Keratinocyte (primary cell): Measurements from ENCODE around the gene ADSS2.

Source experiments
- EZH2 ChIP-seq: IDR thresholded peaks from one replicate; pipeline ENCODE4 v1.6.1; 2012; ENCODE audit warnings: inconsistent platforms, mild to moderate bottlenecking, low read length, moderate library complexity
- TF ChIP-seq, protein P1 (sequence below), 3 experiments: IDR thresholded peaks in 1 of 3; conservative IDR thresholded peaks in 1 of 3; optimal IDR thresholded peaks in 1 of 3; 2 replicates in 2 of 3; 3 replicates in 1 of 3; pipeline versions ENCODE3 to v1.5.1; 2011; ENCODE audit warnings: low read length in 3 of 3, mild to moderate bottlenecking in 3 of 3, moderate library complexity in 2 of 3, control low read depth in 1 of 3, inconsistent platforms in 1 of 3; ENCODE audit not compliant: insufficient read depth in 2 of 3; ENCODE audit errors: extremely low read depth in 1 of 3

DNA sequence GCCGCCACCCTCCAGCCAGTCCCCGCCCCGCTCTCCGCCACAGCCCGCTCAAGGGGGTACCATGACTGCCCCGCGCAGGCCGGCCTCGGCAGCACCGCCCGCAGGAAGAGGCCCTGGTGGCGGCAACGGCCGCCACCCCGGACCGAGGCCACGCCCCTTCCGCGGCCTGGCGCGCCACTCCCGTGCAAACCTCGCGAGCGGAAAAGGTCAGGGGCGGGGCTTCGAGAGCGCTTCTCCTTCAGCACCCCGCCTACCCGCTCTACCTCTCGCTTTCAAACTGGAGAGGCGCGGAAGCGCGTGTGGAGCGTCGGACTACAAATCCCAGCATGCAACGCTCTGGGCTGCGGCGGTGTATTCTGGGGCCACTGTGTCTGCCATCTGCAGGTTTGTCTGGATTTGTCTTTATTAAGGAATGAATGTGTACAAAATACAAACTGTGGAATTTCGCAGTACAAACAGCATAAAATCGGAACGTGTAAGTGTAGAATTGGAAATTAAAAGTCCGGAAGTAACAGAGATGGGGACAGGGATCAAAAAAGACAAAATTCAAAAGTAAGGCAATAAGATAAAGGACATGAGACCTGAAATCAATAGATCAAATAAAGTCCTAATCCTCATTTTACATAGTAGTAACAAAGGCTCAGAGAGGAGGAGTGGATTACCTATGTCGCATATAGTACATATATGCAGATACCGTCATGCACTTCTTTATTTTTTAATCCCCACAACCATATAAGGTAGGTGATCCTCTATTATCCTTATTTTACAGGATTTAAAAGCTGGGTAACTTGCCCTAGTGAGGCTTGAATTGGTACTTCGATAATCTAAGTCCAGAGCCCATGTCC is 464 bp upstream of the ADSS2 start:
- no peak for TF ChIP-seq EZH2
- TF ChIP-seq, protein P1, sequence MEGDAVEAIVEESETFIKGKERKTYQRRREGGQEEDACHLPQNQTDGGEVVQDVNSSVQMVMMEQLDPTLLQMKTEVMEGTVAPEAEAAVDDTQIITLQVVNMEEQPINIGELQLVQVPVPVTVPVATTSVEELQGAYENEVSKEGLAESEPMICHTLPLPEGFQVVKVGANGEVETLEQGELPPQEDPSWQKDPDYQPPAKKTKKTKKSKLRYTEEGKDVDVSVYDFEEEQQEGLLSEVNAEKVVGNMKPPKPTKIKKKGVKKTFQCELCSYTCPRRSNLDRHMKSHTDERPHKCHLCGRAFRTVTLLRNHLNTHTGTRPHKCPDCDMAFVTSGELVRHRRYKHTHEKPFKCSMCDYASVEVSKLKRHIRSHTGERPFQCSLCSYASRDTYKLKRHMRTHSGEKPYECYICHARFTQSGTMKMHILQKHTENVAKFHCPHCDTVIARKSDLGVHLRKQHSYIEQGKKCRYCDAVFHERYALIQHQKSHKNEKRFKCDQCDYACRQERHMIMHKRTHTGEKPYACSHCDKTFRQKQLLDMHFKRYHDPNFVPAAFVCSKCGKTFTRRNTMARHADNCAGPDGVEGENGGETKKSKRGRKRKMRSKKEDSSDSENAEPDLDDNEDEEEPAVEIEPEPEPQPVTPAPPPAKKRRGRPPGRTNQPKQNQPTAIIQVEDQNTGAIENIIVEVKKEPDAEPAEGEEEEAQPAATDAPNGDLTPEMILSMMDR (optimal IDR thresholded peaks at IDR 0.05 in 1 of 3, IDR thresholded peaks at IDR 0.05 in 1 of 3, conservative IDR thresholded peaks at IDR 0.05 in 1 of 3; ENCODE audit: extremely low read depth in 1 of 3, insufficient read depth in 2 of 3, low read length in 3 of 3) = peak; percentile 38 to 55 (median 41)
